Mucosa of rectum (tissue), 2 donors: Measurements from ENCODE around the gene OPN3.

Experiments
- H3K27ac ChIP-seq, 2 donors: one replicate each; pipeline ENCODE4 v1.7.0; 2013; ENCODE audit warnings: inconsistent platforms in 2 of 2, low read depth in 2 of 2, low read length in 2 of 2
- H3K27me3 ChIP-seq, 2 donors: one replicate each; pipeline ENCODE4 v1.7.0; 2013; ENCODE audit warnings: low read length in 2 of 2; ENCODE audit not compliant: control insufficient read depth in 2 of 2, insufficient read depth in 2 of 2
- H3K36me3 ChIP-seq, 2 donors: one replicate each; pipeline ENCODE4 v1.7.0; 2013; ENCODE audit warnings: low read length in 2 of 2; ENCODE audit not compliant: control insufficient read depth in 2 of 2, insufficient read depth in 2 of 2
- H3K4me1 ChIP-seq, 2 donors: one replicate each; pipeline ENCODE4 v1.7.0; 2013; ENCODE audit warnings: low read length in 2 of 2, mild to moderate bottlenecking in 1 of 2; ENCODE audit not compliant: control insufficient read depth in 2 of 2, insufficient read depth in 2 of 2
- H3K4me3 ChIP-seq, 2 donors: one replicate each; pipeline ENCODE4 v1.7.0; 2013; ENCODE audit warnings: low read length in 2 of 2
- H3K9ac ChIP-seq, 2 donors: one replicate each; pipeline ENCODE4 v1.7.0; 2013; ENCODE audit warnings: low read length in 2 of 2, low read depth in 1 of 2, mild to moderate bottlenecking in 1 of 2
- H3K9me3 ChIP-seq, 2 donors: one replicate each; pipeline ENCODE4 v1.7.0; 2013; ENCODE audit warnings: low read length in 2 of 2; ENCODE audit not compliant: control insufficient read depth in 2 of 2
- donor health status: healthy.
- donor health status: Normal muscosa, but diverticular disease.

Gene OPN3

DNA sequence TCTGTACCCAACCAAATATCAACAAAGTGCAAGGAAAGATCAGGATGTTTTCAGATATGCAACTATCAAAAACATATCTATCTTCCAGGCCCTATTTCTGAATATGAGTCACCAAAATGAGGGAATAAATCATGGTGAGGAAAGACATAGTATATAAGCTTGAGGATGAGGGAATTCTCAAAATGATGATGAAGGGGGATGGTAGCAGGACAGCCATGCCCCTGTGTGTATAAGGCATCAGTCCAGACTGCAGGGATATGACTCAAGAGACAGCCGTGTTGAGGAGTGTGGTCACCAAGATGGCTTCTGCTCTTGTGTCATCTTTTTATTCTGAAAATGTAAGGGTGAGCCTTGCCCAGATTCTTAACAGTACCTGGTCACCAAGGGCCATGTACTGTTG is 7.5 kb upstream of the OPN3 start:
- H3K4me1 ChIP-seq: no peaks in the 10 kb centered on the region
- no peaks in the 10 kb centered on the region for H3K9me3 ChIP-seq
- no peak overlapping the region for H3K9ac ChIP-seq
- no peak overlapping the region for H3K4me3 ChIP-seq
- H3K36me3 ChIP-seq: no peaks in the 10 kb centered on the region
- no peak overlapping the region for H3K27ac ChIP-seq
- H3K27me3 ChIP-seq: no peaks in the 10 kb centered on the region

DNA sequence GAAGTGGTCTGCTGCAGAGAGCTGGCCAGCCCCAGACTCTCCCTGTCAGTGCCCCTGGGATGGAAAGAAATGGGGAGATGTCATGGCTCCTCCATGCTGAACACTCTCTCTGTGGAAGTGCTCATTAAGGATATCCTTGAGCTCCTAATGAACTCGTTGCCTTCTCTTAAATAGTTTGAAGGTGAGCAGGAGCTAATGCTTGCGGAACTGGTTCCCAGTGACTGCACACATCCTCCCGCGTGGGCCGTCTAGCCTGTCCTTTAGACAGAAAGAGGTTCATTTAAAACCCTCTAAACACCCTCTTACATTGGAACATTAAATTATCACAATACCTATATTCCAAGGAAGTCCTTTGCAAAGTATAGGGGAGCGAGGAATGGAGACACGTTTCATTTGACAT is 6.0 kb upstream of the OPN3 start:
- Histone ChIP-seq H3K27ac (no peak overlapping the region), H3K9ac (no peak overlapping the region), H3K4me1 (no peaks in the 10 kb centered on the region), H3K27me3 (no peaks in the 10 kb centered on the region), H3K4me3 (no peak overlapping the region), H3K36me3 (no peaks in the 10 kb centered on the region), H3K9me3 (no peaks in the 10 kb centered on the region)

DNA sequence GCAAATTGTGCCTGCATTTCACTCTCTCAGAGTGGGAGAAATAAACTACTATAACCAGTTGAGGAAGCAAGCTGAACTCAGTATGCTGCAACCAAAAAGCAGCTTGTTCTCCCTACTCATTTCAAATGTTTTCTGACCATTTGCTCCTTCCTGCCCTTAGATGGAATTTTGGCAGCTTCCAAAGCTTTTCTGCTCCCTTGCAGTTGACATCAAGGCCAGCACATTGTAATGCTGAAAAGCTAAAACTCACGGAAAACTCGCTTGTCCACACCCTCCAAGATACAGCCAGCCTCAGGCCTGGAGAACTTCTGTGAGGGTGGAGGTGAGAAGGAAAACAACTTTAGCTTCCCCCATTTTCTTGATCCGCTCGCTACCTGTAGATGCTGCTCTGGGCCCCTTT is 5.0 kb upstream of the OPN3 start:
- H3K36me3 ChIP-seq: no peaks in the 10 kb centered on the region
- no peaks in the 10 kb centered on the region for H3K9me3 ChIP-seq
- H3K27ac ChIP-seq: no peak overlapping the region
- no peak overlapping the region for H3K9ac ChIP-seq
- no peak overlapping the region for H3K4me3 ChIP-seq
- H3K27me3 ChIP-seq: no peaks in the 10 kb centered on the region
- peaks cover 4 to 8% of the 10 kb centered on the region in 2 donors for H3K4me1 ChIP-seq

DNA sequence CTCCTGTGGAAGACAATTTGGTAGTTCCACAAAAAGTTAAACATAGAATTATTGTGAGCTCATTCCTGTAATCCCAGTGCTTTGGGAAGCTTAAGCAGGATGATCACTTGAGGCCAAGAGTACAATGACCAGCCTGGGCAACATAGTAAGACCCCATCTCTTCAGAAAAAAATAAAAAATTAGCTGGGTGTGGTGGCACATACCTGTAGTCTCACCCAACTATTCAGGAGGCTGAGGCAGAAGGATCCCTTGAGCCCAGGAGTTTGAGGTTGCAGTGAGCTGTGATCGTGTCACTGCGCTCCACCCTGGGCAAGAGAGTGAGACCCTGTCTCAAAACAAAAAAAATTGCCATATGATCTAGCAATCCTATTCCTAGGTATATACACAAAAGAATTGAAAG is 4.1 kb upstream of the OPN3 start:
- no peak overlapping the region for H3K4me3 ChIP-seq
- no peaks in the 10 kb centered on the region for H3K9me3 ChIP-seq
- no peaks in the 10 kb centered on the region for H3K27me3 ChIP-seq
- no peak overlapping the region for H3K9ac ChIP-seq
- H3K27ac ChIP-seq: no peak overlapping the region
- H3K36me3 ChIP-seq: no peaks in the 10 kb centered on the region
- H3K4me1 ChIP-seq: peaks cover 4 to 8% of the 10 kb centered on the region in 2 donors

DNA sequence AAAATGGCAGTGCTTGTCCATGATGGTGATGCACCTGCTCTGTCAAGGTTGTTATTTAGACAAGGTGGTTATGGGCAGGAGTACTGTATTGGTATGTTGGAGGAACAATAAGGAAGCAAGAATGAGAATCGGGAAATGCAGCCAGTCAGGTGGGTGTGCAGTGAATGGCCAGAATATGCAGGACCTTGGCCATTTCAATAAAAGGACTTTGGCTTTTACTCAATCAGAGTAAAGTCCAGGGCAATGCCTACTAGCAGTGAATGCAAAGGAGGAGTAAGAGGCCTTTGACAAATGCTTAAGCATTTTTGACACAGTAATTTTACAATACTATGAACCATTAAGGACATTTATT is 2.4 kb upstream of the OPN3 start:
- Histone ChIP-seq H3K27ac (peak overlapping the region; percentile 38 to 50), H3K4me3 (peak overlapping the region in 1 of 2 donors; percentile 5), H3K36me3 (no peaks in the 10 kb centered on the region), H3K9ac (no peak overlapping the region), H3K27me3 (no peaks in the 10 kb centered on the region), H3K4me1 (peaks cover 9 to 11% of the 10 kb centered on the region in 2 donors), H3K9me3 (no peaks in the 10 kb centered on the region)

DNA sequence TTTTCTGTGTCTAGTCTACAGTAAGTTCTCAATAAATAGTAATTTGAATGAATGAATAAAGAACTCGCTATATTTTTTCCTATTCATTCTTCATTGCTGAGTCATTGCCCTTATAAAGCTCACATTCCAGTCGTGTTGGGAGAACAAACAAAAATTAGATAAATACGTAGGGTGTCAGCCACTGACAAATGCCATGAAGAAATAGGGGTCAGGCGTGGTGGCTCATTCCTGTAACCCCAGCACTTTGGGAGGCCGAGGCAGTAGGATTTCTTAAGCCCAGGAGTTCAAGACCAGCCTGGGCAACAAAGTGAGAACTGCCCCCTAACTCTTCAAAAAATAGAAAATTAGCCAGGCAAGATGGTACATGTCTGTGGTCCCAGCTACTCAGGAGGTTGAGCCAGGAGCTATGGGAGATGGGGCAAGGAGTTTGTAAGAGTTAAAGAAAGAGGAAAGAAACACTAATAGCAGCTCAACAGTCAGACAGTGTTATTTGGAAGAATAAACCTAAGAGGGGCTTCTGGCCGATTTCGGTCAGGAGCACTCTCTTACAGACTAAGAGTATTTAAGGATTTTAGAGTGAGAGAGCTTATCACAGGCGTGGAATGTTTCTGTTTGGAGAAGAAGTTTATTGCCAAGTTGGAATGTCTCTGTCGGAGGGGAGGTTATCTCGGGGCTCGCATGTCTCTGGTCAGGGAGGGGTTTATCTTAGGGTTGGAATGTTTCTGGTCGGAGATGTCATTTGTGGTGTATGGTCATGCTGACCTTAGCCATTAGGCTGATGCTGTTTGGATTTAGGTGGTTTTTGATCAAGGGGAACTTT is 1.8 kb upstream of the OPN3 start:
- peak overlapping the region in 1 of 2 donors; percentile 5 for H3K4me3 ChIP-seq
- no peaks in the 10 kb centered on the region for H3K27me3 ChIP-seq
- no peak overlapping the region for H3K9ac ChIP-seq
- H3K27ac ChIP-seq: peak overlapping the region; percentile 38 to 50
- H3K4me1 ChIP-seq: peaks cover 10 to 11% of the 10 kb centered on the region in 2 donors
- H3K36me3 ChIP-seq: no peaks in the 10 kb centered on the region
- H3K9me3 ChIP-seq: no peaks in the 10 kb centered on the region

DNA sequence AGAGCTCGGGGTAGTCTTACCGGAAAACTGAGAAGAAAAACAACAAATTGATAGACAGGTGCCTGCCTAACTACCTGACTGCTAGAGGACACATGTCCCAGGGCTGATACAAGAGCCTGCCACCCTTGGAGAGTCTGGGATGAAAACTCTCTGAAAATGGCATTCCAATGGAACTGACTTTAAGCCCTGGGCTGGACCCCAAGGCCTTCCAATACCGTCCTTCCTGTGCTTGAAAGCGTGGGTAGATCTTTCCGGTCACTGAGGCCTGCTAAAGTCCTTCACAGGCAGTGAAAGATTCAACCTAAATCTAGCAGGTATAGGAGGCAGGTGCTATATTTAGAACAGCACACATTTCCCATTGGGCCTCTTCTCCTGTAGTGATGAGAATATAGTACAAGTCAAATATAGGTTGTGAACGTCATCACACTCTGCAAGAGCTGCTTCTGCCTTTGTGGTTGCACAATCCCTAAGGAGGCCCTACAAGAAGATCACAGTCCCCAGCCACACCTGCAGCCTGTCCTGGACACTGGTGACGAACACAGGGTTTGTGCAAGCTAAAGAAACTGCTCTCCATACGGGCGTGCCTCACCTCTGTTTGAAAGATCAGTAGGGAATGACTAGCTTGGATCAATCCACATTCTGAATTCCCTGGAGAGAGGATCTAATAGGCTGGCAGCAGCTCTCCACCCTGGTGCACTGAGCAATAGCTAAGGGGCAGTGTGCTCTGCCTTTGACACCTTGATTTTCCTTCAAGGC is 876 bp upstream of the OPN3 start:
- Histone ChIP-seq H3K27ac (peak overlapping the region; percentile 57 to 61), H3K4me1 (peaks cover 10 to 11% of the 10 kb centered on the region in 2 donors), H3K9ac (peak overlapping the region in 1 of 2 donors; percentile 53)

DNA sequence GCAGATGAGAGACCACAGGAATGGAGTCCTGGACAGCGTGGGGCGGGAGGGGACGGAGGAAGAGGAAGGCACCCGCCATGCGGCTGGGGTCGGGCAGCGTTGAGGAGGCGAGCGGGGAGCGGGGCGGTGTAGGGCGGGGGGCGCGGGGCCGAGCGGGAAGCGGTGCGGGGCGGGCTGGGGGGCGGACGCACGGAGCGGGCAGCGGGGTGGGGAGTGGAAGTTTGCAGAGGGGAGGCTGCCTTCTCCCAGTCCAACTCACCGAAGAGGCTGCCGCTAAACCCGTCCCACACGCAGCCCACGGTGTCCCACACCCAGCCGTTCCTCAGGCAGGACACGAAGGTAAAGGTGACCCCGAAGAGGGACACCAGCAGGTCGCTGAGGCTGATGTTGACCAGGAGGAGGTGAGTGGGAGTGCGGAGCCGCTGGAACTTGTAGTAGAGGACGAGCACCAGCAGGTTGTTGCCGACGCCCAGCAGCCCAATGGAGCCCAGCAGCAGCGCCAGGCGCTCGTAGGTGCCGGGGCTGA is 483 bp downstream of the OPN3 start:
- Histone ChIP-seq H3K36me3 (peaks cover 0 to 6% of the 10 kb centered on the region in 2 donors), H3K27me3 (no peaks in the 10 kb centered on the region), H3K9ac (peak overlapping the region; percentile 91 to 94), H3K4me1 (peaks cover 10 to 11% of the 10 kb centered on the region in 2 donors), H3K4me3 (peak overlapping the region; percentile 99), H3K27ac (peak overlapping the region; percentile 63 to 86), H3K9me3 (no peaks in the 10 kb centered on the region)

More for the DNA sequence above, 876 bp upstream of the OPN3 start:
- no peaks in the 10 kb centered on the region for H3K36me3 ChIP-seq
- H3K4me3 ChIP-seq: peak overlapping the region; percentile 65 to 72
- no peaks in the 10 kb centered on the region for H3K27me3 ChIP-seq
- no peaks in the 10 kb centered on the region for H3K9me3 ChIP-seq

DNA sequence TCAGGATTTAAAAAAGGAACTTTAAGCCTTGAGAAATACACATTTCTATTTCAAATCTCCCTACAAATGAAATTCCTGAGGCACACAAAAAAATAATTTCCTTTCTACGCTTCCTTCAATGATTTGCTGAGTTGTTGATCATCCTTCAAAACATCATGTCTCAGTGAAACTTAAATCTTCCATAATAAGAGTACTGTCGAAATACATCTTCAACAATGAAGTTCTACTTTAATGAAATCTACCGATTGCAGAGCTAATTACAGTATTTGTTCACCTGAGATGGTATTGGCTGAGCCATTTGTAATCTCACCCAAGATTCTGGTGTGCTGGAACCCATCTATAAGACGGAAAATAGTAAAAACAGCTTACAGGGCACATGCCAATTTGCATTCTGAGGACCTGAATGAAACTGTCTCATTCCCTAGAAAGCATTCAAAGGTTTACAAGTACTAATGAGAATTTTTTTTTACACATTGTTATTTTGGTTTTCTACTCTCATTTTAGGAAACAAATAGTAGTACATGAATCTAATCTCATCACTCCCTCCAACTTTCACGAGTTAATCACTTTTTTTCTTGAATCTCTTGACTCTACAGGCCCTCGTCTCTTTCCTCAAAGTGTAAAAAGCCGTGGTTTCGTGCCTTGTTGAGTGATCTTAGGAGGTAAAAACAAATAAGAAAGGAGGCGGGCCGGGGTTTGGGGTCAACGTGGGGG is 1.1 kb downstream of the OPN3 start:
- Histone ChIP-seq H3K4me3 (peak overlapping the region; percentile 99), H3K4me1 (peaks cover 10 to 11% of the 10 kb centered on the region in 2 donors), H3K9ac (peak overlapping the region; percentile 7 to 91), H3K9me3 (no peaks in the 10 kb centered on the region), H3K27ac (peak overlapping the region; percentile 33 to 63), H3K27me3 (no peaks in the 10 kb centered on the region), H3K36me3 (peaks cover 0 to 6% of the 10 kb centered on the region in 2 donors)
